GM21367 (cell line): ENCODE data around the gene NFATC4.
"Not testable (repeated sequence)": the region's sequence is repeated elsewhere in the genome, so short reads cannot be mapped to it uniquely, and the experiment has no call there.

Experiments used
- ATAC-seq: cut with Tn5 transposase; IDR thresholded peaks from one replicate; pipeline ENCODE4 v1.9.1; 2021; ENCODE audit not compliant: unreplicated experiment

NFATC4 gene

DNA sequence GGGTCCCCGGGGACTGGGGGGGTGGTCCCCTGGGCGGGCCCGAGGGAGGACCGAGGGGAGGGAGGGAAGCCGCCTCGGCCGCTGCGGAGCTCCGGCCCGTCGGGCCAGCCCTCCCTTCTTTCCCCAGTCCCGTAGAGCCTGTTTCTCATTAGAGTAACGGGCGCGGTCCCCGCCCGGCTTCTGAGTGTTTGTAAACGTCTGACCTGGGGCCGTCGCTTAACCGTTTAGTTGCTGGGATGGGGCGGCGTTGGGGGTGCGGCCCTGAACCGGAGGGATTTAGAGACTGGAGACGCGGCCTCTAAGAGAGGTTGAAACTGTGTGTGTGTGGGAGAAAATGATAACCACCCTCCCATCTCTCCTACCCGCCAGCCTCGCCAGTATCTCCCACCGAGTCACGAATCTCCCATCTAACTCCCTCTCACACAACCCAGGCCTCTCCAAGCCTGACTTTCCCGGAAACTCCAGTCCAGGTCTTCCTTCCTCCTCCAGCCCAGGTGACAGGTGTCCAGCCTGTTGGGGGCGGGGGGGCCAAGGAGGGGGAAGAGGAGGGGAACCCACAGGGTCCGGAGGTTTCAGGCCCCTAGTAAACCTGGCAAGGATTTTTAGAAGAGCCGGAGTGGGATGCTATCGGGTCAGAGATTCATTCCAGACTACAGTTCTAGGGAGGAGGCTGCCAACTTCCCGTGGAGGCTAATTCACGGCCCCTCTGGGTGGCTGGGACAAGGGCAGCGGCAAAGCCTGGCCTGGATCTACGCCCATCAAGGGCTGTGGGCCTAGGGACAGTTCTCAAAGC lies 1.1 kb upstream of the NFATC4 start:
- ATAC-seq: peak; percentile 41

DNA sequence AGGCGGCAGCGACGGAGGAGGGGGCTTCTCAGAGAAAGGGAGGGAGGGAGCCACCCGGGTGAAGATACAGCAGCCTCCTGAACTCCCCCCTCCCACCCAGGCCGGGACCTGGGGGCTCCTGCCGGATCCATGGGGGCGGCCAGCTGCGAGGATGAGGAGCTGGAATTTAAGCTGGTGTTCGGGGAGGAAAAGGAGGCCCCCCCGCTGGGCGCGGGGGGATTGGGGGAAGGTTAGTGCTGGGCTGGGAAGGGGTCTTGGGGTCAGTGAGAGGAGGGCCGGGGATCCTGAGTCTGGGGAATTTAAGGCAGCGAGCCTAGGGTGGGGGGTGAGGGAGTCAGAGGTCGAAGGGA lies 203 bp downstream of the NFATC4 start:
- no peak for ATAC-seq

DNA sequence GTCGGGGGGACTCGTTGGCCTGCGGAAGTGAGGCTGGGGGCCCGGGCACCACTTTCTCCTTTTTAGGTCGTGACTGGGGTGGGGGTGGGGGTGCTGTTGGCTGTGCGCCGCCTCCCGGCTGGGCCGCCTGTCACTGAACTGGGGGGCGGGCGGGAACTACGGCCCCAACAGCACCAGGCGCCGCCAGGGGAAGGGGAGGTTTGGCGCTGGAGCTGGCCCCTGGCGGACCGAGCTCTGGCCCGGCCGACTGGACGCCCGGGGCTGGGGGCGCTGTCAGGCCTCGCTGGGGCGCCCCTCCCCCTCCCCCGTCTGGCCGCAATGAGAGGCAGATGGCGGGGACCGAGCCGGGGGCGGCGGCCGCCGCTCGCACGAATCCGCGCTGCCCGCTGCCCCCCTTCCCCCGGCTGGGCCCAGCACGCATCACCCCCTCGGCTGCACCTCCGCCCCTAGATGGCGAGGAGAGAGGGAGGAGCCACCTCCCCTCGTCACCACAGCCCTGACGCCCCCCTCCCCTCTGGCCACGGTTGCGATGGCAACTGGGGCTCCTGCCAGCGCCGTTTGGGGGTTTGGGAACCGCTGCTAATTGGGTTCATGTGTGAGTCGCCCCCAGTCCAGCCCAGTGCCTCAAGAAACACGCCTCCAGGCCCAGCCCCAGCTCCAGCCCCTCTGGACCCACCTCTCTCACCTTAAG lies 723 bp downstream of the NFATC4 start:
- ATAC-seq: no peak

DNA sequence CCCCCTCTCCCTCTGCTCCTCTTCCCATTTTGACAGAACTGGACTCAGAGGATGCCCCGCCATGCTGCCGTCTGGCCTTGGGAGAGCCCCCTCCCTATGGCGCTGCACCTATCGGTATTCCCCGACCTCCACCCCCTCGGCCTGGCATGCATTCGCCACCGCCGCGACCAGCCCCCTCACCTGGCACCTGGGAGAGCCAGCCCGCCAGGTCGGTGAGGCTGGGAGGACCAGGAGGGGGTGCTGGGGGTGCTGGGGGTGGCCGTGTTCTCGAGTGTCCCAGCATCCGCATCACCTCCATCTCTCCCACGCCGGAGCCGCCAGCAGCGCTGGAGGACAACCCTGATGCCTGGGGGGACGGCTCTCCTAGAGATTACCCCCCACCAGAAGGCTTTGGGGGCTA lies 1.5 kb downstream of the NFATC4 start:
- no peak for ATAC-seq

DNA sequence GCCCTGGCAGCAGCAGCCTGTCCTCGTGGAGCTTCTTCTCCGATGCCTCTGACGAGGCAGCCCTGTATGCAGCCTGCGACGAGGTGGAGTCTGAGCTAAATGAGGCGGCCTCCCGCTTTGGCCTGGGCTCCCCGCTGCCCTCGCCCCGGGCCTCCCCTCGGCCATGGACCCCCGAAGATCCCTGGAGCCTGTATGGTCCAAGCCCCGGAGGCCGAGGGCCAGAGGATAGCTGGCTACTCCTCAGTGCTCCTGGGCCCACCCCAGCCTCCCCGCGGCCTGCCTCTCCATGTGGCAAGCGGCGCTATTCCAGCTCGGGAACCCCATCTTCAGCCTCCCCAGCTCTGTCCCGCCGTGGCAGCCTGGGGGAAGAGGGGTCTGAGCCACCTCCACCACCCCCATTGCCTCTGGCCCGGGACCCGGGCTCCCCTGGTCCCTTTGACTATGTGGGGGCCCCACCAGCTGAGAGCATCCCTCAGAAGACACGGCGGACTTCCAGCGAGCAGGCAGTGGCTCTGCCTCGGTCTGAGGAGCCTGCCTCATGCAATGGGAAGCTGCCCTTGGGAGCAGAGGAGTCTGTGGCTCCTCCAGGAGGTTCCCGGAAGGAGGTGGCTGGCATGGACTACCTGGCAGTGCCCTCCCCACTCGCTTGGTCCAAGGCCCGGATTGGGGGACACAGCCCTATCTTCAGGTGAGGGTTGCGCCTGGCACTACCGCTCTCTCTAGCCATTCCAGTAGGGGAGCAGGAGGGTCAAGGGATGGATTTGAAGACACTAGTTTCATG lies 2.1 kb downstream of the NFATC4 start:
- ATAC-seq: no peak

DNA sequence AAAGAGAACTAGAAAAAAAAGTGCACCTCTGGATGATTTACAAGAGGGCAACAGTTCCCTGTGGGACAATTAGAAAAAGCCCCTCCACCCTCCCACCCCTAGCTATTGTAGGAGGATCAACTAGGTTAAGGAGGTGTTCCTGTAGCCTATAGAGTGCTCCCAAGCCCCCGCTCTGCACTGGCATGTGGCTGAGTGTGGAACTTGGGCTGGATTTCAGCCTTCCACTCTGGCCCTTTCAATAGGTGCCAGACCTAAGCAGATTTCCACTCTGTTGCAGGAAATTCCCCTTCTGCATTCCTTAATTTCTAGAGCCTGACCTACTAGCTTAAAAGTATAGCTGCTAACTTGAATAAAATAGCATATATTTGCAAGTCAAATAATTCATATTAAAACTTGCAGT lies 2.8 kb downstream of the NFATC4 start:
- ATAC-seq: no peak

DNA sequence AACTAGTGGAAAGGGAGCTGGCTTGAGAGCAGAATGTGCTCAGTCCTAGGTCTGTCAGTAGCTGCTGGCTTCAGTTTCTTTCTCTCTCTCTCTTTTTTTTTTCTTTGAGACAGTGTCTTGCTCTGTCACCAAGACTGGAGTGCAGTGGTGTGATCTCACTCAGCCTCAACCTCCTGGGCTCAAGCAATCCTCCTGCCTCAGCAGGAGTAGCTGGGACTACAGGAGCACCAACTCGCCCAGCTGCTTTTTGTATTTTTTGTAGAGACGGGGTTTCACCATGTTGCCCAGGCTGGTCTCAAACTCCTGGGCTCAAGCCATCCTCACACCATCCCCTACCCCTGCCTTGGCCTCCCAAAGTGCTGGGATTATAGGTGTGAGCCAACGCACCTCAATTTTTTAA lies 3.6 kb downstream of the NFATC4 start:
- ATAC-seq: not testable (repeated sequence)

DNA sequence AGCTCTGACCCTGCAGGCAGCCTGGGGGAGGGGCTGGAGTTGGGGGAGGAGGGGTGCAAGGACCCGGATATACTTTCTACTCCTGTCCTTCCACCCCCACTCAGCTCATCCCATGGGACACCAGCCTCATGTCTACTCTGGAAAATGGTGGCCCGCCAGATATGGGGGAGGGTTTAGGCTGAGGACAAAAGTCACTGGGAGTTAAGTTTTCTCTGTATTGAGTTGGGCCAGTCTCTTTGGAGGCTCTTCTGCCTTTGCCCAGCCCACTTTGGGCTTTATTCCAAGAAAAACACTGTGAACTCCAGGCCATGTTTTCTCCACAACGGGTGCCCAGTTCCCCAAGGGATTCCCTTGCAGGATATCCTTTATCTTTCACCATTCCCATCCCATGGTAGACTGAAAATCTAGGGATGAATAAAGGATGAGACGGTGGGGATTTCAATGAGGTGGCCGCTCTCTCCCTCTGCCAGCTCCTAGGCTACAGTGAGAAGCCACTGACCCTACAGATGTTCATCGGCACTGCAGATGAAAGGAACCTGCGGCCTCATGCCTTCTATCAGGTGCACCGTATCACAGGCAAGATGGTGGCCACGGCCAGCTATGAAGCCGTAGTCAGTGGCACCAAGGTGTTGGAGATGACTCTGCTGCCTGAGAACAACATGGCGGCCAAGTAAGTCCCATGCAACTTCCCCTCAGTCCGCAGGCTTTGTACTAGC lies 4.9 kb downstream of the NFATC4 start:
- ATAC-seq: no peak

DNA sequence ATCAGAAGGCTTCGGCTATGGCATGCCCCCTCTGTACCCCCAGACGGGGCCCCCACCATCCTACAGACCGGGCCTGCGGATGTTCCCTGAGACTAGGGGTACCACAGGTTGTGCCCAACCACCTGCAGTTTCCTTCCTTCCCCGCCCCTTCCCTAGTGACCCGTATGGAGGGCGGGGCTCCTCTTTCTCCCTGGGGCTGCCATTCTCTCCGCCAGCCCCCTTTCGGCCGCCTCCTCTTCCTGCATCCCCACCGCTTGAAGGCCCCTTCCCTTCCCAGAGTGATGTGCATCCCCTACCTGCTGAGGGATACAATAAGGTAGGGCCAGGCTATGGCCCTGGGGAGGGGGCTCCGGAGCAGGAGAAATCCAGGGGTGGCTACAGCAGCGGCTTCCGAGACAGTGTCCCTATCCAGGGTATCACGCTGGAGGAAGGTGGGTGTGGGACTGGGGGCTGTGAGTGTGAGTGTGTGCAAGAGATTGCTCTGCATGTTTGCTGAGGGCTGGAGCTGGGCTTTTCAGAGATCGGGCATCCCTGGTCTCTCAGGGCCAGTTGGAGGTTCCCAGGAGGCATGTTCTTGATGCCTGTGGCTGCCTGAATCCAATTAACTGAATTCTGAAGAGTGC lies 8.6 kb downstream of the NFATC4 start:
- no peak for ATAC-seq

DNA sequence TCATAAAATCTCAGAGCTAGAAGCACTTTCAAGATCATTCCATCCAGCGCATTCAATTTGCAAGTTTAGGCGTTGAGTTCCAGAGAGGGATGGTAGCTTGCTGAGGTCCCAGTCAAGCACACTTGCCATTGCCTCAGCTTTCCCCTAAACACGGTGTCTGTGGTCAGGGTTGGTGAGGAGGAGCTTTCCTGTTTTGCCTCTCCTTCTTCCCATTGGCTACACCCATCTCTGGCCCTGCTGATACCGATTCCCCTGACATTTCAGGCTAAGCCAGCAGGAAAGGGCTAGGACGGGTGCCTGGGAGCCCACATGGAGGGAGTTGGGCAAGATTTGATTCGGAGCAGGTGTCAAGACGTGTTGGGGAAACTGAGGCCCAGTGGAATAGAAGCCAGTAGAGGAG lies 9.1 kb downstream of the NFATC4 start:
- ATAC-seq: no peak

DNA sequence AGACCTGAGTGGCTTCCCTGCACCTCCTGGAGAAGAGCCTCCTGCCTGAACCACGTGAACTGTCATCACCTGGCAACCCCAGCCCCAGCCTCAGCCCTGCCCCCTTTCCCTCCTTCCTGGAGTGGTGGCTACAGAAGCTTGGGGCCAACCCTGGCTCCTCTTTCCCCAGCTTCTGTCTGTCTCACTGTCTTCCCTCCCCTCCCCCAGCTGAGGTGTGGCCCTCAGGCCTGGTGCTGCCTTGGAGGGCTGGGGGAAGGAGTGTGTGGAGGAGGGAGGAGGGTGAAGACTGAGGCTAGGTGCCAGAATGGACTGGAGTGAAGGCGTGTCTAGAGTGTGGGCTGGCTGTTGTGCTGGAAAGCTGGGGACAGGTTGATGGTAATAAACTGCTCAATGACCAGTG lies 9.7 kb downstream of the NFATC4 start:
- no peak for ATAC-seq

DNA sequence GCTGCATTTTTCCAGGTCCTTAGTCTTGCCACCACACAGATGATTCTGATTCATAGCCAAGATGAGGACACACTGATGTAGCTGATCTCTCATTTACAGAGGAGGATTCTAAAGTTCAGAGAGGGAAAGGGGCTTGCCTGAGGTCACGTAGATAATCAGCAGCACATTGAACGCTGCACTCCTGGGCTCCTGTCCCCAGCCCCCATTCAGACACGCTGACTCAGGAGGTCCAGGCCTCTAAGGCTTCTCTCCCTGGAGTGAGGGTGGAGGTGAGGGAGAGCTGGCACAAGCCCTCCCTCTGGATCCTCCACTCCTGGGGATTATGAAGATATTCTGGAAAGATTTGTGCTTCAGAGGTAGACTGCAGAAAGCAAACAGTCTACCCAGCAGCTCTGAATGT lies 10.3 kb downstream of the NFATC4 start:
- no peak for ATAC-seq

DNA sequence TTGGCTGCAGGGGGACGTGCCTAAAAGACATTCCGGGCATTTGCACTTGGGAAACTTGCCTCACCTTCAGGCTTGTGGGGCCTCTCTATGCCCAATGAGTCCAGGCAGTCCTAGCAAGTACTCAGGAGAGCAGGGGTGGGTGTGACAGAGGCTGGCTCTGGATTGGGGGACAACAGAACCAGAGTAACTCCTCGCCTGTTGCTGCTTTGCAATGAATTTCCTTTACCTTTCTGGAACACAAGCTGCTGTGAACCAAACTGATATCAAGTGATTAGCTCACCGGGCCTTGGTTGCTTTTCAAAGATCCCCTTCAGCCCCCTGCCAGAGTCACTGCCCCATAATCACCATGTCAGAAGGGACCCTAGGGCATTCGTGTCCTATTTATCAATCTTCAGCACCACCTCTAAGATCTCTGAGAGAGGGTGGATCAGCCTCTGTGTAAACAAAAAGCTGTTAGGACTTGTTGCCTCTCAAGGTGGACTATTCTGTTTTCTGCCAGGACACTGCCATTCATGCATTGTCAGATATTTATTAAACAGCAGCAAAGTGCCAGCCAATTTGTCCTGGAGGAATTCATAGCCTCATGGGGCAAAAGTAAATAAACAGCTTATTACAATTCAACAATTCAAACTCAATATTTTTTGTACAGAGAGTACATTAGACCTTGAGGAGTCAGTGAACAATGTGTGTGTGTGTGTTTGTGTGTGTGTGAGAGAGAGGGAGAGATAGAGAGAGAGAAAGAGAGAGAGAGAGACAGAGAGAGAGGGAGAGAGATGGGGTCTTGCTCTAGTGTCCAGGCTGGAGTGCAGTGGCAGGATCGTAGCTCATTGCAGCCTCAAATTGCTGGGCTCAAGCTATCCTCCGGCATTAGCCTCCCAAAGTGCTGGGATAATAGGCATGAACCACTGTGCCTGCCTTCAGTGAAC lies 11.3 kb downstream of the NFATC4 start:
- ATAC-seq: no peak

DNA sequence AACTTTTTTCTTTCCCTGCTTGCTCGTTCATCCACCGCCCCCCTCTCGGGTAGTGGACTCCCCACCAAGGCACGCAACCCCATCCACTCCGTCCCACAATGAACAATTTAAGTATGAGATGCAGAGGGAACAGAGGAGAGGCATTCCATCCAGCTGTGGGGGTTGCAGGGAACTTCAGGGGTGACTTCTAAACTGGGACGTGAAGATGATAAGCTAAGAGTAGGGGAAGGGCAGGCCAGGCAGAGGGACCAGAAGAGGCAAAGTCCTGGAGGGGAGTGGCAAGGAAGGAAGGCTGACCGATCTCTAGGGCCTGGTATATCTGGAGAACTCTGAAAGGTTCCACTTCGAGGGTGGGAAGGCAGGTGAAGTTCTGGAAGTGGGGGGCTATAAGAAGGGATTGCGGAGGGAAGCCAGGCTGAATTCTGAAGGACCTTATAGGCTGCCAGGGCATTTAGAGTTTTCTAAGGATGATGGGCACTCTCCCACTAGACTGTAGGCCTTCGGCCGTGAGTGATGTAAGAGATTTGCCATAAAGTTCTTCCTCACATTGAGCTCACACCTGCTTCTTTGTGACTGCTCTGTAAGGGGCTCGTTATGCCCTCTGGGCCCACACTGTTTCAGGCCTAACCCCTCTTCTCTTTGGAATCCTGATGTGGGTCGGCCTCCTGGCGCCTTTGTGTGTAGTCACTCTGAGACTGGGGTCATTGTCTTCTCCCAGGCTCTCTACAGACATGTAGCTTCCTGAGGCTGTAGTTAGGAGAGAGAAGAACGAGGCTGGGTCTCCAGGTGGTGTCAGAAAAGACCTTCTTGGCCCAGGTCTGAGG lies 12.1 kb downstream of the NFATC4 start:
- ATAC-seq: no peak

DNA sequence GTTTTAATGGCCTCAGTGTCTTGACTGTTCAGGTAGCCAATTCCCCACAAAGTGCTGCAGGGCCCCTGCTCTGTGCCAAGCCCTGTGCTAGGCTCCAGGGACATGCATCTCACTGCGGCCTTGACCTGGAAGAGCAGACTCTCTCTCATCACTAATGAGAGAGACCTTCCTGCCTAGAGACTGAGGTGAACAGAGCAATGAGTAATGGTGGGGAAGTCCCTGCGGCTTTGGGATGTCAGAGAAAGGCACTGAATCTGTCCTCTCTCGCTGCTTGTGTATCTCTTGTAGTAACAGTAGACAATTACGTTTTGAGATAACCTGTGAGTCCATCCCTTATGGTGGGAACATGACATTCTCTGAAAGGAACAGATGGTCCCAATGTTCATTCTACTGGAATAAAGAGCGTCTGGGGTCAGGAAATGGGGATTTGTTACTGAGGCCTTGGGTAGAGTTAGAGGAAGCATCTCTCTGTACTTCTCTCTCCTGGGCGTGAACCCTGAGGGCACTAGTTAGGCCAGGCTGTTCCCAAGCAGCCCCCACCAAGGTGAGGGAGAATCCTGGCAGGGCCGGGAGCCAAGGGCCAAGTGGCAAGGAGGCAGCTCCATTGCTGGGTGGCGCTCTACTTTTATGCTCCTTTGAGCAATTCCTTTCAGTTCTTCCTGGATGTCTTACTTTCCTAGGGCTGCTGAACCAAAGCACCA lies 13.5 kb downstream of the NFATC4 start:
- ATAC-seq: no peak

DNA sequence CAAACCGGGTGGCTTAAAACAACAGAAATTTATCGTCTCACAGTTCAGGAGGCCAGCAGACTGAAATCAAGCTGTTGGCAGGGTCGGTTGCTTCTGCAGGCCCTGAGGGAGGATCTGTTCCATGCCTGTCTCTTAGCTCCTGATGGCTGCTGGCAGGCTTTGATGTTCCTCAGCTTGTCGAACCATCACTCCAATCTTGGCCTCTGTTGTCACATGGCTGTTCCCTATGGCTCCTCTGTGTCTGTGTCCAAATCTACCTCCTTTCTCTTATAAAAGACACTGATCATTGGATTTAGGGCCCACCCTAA lies 14.0 kb downstream of the NFATC4 start:
- ATAC-seq: no peak

DNA sequence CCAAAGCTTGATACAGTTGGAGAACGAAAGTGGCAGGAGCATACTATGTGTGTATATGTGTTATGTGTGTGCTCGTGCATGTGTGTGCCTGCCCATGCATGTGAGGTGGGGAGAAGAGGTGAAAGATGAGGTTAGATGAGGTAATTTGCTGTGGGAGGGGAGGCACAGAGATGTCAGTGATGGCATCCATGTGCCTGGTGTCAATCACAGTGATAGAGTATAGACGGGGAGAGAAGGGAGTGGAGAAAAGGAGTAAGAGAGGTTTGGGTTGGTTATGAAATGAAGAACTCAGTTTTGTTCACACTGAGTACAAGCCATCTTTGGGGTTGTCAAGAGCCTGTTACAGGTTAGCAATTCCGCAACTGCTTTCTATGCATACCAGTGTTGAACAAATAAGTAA lies 16.2 kb downstream of the NFATC4 start:
- no peak for ATAC-seq

DNA sequence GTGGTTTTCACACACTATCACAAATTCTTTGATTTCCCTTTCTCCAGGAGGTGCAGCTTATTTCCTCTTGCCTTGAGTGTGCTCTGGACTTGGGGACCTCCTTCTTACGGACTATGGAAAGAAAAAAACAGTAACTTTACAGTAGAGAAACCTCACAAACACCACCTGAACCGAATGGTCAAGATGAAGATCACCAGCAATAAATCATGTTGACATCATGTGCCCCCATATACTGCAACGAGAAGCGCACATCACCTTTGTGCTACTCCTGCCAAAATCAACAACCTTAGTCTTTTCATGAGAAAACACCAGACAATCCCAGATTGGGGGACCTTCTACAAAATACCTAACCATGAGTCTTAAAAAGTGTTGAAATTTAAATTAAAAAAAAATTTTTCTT lies 17.5 kb downstream of the NFATC4 start:
- ATAC-seq: no peak

DNA sequence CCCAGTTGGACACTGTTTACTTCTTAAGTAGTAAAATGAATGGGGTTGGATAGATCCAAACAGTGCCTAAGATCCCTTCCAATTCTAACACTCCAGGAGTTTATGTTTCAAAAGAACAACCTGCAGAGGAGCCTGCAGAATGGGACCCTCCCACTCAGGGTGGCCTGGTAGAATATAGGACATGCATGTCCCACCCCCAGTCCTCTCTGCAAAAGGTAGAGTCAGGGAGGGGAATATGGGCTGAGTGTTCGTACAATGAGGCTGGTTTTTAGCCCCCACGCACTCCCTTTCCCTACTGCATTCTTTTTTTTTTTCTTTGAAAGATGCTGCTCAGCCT lies 19.0 kb downstream of the NFATC4 start:
- no peak for ATAC-seq
